Fibroblast of the conjunctiva (primary cell): ENCODE results near the gene TMEM165.

ENCODE experiments used
- DNase-seq: peaks from one replicate; pipeline ENCODE4 v3.0.0-alpha.2; 2010; ENCODE audit warnings: low read depth

The TMEM165 gene

DNA sequence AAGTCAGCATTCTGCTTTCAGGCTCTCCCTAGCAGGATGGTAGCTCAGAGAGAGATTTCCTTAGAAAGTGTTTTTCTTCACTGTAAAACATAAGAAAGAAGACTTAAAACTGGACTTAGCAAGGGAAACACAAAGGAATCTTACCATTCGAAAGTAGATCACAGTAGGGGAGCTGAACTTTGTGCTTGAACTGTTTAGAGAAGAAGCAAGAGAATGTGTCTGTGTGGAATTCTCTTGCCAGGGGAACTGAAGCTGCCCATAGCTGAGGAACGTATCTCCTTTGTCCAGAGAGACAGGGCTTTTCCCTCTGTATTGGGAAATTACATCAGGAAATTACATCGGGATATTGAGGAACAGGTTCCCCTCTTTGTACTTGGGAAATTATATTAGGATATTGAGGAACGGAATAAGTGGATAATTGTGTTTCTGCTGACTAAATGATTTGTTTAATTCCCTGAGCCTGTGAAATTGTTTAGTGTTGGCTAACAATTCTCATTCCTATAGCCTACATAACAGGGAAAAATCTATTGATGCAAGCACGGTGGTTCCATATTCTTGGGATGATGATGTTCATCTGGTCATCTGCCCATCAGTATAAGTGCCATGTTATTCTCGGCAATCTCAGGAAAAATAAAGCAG is 28.6 kb upstream of the TMEM165 start:
- no peak for DNase-seq

DNA sequence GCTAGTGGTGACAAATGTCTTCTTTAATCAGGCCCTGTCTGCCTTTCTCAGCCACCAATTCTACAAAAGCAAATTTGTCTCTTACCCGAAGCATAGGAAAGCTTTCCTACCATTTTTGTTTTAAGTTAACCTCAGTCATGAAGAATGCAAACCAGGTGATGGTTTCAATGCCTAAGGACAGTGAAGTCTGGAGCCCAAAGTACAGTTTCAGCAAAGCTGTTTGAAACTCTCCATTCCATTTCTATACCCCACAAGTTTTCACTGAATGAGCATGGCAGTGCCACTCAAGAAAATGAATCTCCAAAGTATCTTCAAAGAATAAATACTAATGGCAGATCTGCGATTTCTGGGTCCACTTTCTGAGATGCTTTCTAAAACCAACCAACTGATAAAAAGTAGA is 25.8 kb upstream of the TMEM165 start:
- DNase-seq: no peak

DNA sequence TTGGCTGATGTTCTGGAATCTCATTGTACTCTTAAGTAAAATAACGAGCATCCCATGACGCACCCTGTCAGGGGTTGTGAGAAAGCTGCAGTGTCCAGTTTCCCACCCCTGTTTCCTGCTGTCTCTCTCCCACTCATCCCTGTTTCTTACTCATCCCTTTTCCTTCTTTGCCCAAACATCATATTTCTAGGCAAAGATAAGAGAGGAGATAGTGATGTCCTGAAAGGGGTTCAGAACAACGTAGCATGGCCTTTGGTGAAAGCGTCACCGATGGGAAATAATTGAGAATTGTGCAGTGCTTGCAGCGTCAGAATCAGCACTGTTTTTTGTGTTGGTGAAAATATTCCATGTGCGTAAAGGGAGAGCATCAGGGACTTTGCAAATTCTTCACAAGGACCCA is 23.5 kb upstream of the TMEM165 start:
- DNase-seq: no peak

GRCh38 chr4:55373461-55373860 is 22.3 kb upstream of the TMEM165 start:
- DNase-seq: no peak

DNA sequence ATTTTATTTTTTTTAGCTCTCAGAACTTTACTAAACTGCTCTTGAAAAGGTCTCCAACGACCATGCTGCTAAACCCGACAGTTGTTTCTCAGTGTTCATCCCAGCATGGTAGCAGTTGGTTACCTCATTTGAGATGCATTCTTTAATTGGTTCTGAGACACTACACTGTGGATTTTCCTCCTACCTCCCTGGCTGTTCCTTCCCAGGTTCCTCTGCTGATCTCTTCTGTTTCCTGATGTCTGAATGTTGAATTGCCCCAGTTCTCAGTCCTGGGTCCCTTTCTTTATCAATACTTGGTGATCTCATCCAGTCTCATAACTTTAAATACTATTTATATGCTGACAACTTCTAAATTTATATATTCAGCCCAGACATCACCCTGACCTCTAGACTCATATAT is 19.1 kb upstream of the TMEM165 start:
- DNase-seq: no peak

GRCh38 chr4:55378617-55379467 is 16.9 kb upstream of the TMEM165 start:
- DNase-seq: no peak

DNA sequence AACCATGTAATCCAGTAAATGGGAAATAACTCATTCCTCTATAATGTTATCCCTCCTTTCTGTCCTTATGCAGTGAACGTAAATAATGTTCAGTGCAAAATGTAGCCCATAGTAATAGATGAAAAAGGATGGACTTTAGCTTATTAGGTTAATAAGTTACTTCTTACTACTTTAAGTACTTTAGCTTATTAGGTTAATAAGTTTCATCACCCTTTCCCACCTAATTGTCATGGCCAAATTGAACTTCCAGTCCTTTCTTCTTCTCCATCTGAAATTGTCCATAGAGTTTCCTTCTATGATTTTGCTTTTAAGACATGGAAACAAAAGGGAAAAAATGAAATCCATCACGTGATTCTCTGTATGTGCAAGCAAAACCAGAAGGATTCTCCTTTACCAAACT is 15.2 kb upstream of the TMEM165 start:
- no peak for DNase-seq

- no peak for DNase-seq
These were observed 14.3 kb upstream of the TMEM165 start for GRCh38 chr4:55381502-55381901.

GRCh38 chr4:55382488-55383003 is 13.2 kb upstream of the TMEM165 start:
- DNase-seq: no peak

DNA sequence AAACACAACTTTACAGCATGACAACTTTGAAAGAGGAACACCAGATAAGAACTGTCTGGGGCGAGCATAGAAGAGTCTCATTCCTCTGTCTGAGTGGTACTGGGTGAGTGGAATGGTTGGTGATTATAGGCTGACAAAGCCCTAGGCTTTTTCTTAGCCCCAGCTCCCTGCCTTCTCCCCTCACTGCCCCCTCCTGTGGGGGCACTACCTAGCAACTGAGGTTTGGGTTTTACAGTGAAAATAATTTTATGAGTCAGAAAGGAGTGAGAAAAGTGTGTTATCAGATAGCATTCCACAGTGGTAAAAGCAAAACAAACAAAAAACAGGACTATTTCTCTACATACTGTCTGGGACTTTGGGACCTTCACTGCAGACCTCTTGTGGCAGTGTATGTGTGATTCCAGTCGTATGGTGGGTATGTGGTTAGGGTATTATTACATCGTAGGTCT is 10.5 kb upstream of the TMEM165 start:
- DNase-seq: no peak

- no peak for DNase-seq
These were observed 9.7 kb upstream of the TMEM165 start for GRCh38 chr4:55386073-55386472.

DNA sequence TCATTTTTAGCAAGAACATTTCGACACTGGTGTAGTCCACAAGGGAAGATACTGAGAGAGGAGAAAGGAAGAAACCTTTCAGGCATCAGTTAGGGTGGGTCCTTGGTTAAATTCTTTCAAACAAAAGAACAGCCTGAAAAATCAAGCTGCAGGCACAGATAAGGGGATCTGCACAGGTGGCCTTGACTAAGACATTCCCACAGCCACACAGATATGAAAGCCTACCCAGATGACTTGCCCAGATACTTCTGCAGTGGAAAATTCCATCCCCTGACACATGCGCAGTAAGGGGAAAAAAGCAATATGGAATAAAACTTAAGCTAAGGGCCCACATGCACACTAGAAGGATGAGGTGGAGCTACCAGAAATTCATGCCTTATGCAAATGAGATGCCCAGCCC is 8.9 kb upstream of the TMEM165 start:
- DNase-seq: no peak

- peak; percentile 33 for DNase-seq
These were observed 2.1 kb upstream of the TMEM165 start for GRCh38 chr4:55393461-55394320.

- no peak for DNase-seq
These were observed 584 bp upstream of the TMEM165 start for GRCh38 chr4:55395218-55395528.

DNA sequence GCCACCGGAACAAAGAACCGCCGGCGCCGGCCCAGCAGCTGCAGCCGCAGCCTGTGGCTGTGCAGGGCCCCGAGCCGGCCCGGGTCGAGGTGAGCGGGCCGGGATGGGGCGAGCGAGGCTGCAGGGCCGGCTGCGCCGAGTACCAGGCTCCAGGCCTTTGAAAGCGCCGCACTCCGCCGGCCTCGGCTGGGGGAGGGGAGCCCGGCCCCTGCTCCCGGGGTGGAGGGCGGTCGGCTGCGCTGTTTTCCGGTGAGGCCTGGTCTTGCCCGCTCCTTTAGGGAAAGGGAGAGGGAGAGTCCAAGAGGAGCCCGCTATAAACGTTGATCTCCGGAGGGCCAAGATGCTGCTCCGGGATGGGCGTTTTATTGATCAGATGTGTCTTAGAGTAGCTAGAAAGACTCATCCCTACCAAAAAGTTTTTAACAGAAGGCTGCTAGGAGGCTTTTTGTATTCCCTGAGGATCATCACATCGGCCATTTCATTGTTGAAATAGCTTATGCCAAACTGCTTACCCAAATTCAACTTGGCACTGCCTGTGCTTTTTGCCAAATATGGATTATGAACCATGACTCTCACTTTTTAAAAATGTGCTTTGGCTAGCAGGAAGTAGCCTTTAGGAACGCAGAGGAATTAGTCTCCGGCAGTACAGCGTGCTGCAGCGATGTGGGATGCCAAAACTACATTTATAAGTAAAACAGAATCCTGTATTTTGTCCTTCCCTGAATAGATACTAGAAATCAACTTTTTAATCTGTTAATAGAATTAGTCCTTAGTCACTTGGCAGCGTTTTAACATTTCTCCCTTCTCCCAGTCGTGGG is 760 bp downstream of the TMEM165 start:
- DNase-seq: peak; percentile 55

GRCh38 chr4:55397126-55397436 is 1.3 kb downstream of the TMEM165 start:
- no peak for DNase-seq

DNA sequence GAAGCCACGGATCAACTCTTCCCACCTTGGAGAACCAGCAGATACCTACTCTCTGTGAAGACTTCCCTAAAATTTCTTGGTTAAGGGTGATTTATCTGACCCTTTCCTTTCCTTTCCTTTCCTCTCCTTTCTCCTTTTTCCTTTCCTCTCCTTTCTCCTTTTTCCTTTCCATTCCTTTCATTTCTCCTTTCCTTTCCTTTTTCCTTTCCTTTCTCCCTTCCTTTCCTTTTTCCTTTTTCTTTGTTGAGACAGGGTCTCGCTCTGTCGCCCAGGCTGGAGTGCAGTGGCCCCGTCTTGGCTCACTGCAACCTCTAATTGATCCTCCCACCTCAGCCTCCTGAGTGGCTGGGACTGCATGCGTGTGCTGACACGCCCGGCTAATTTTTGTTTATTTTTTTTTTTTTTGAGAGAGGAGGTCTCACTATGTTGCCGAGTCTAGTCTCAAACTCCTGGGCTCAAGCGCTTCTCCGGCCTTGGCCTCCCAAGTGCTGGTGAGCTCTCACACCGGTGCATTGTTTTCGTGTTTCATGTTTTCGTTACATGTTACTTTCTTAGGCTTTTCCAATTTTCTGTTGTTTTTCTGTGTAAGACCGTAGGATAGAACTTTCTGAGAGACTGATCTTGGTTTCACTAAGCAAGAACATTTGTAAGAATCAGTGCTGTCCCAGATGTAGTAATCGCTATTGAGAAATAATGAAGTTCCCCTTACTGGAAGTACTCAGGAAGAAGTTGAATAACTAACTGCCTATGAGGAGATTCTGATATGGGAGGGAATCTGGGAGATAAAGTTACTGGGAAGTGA is 2.0 kb downstream of the TMEM165 start:
- DNase-seq: peak; percentile 38

GRCh38 chr4:55398461-55398860 is 2.7 kb downstream of the TMEM165 start:
- DNase-seq: no peak

GRCh38 chr4:55398966-55399365 is 3.2 kb downstream of the TMEM165 start:
- no peak for DNase-seq

GRCh38 chr4:55399581-55399980 is 3.8 kb downstream of the TMEM165 start:
- no peak for DNase-seq

DNA sequence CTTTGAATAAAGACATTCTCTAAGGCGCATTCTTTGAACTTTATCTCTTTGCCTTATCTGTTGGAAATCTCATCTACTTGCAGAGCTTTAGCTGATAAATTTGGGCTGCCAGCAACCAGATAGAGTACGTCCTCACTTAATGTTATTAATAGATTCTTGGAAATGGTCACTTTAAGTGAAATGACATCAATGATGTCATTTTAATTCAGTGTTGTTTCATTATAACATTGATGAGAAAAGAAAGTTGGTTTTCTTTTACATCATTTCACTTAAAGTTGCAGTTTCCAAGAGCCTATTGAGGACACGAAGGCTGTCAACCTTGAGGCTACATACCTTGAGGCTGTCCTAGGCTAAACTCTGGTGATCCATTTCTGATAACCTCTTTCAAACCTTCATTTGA is 9.3 kb downstream of the TMEM165 start:
- no peak for DNase-seq
